SK-N-SH (cell line): ENCODE data around the gene PRKCH. TPM values are rescaled to one million over a fixed set of nuclear protein-coding genes. Genes with fewer than 3 reads are reported as not detected.

ENCODE experiments used
- CTCF ChIA-PET: fragments of 300-600, 350-600 bp; formaldehyde crosslinking; extraction: SDS; loops from one replicate; lab custom pipeline; 2021; lab: Yijun Ruan, JAX
- POLR2A ChIA-PET: fragments of 350-600 bp; sonication (Branson Sonifier 250); formaldehyde crosslinking; extraction: SDS; loops from one replicate; lab custom pipeline; 2020; ENCODE audit warnings: antibody characterized with exemption, inconsistent platforms; lab: Yijun Ruan, JAX
- DNase-seq: peaks from one replicate; pipeline ENCODE4 v3.0.0; 2012
- H2AFZ ChIP-seq: fragments of 200-600 bp; sonication (generic); 2 replicates; pipeline ENCODE4 v1.8.1; 2016; ENCODE audit warnings: antibody characterized with exemption, mild to moderate bottlenecking, low read depth
- H3F3A ChIP-seq: fragments of 200-600 bp; sonication (generic); replicated peaks from 2 replicates; pipeline ENCODE3; 2016; ENCODE audit warnings: antibody characterized with exemption, mild to moderate bottlenecking; ENCODE audit not compliant: insufficient read depth
- H3K27ac ChIP-seq, 2 experiments: fragments of 200-500 bp in 1 of 2; fragments of 200-600 bp in 1 of 2; sonication (Bioruptor generic) in 1 of 2; sonication (generic), shearing (Covaris generic) in 1 of 2; 2 replicates each; pipeline versions ENCODE4 v1.5.1 to v1.6.1; 2014 to 2016; ENCODE audit warnings: low read depth in 2 of 2, inconsistent platforms in 1 of 2, low read length in 1 of 2, mild to moderate bottlenecking in 1 of 2, mixed read lengths in 1 of 2
- H3K27me3 ChIP-seq: fragments of 200-600 bp; sonication (generic), shearing (Covaris generic); 2 replicates; pipeline ENCODE4 v1.6.1; 2016; ENCODE audit warnings: mixed run types; ENCODE audit not compliant: insufficient read depth
- H3K36me3 ChIP-seq, 2 experiments: fragments of 200-500 bp in 1 of 2; fragments of 200-600 bp in 1 of 2; sonication (Bioruptor generic) in 1 of 2; sonication (generic) in 1 of 2; replicated peaks in 1 of 2; 2 replicates each; pipeline versions ENCODE3 to v1.5.1; 2014 to 2016; ENCODE audit warnings: low read length in 1 of 2, mild to moderate bottlenecking in 1 of 2; ENCODE audit not compliant: insufficient read depth in 2 of 2, control insufficient read depth in 1 of 2
- H3K4me1 ChIP-seq, 2 experiments: fragments of 200-500 bp in 1 of 2; fragments of 200-600 bp in 1 of 2; sonication (Bioruptor generic) in 1 of 2; sonication (generic), shearing (Covaris generic) in 1 of 2; 2 replicates each; pipeline versions ENCODE4 v1.5.1 to v1.6.1; 2014 to 2016; ENCODE audit warnings: low read depth in 1 of 2, low read length in 1 of 2, mixed run types in 1 of 2; ENCODE audit not compliant: insufficient read depth in 2 of 2, control insufficient read depth in 1 of 2
- H3K4me2 ChIP-seq: fragments of 200-600 bp; sonication (generic), shearing (Covaris generic); 2 replicates; pipeline ENCODE4 v1.6.1; 2017; ENCODE audit warnings: mixed run types
- H3K4me3 ChIP-seq, 2 experiments: fragments of 200-500 bp in 1 of 2; fragments of 200-600 bp in 1 of 2; sonication (Bioruptor generic) in 1 of 2; sonication (generic), shearing (Covaris generic) in 1 of 2; 2 replicates each; pipeline versions ENCODE4 v1.5.1 to v1.8.1; 2014 to 2016; ENCODE audit warnings: low read depth in 2 of 2, inconsistent platforms in 1 of 2, low read length in 1 of 2, mild to moderate bottlenecking in 1 of 2, mixed read lengths in 1 of 2, moderate library complexity in 1 of 2
- H3K79me2 ChIP-seq: fragments of 200-600 bp; sonication (generic); 2 replicates; pipeline ENCODE4 v1.8.1; 2017; ENCODE audit warnings: mild to moderate bottlenecking; ENCODE audit not compliant: insufficient read depth
- H3K9ac ChIP-seq: fragments of 200-600 bp; sonication (generic); 2 replicates; pipeline ENCODE4 v1.6.1; 2017; ENCODE audit warnings: mixed run types
- H3K9me2 ChIP-seq: fragments of 200-600 bp; sonication (generic); 2 replicates; pipeline ENCODE4 v1.6.1; 2017; ENCODE audit warnings: mixed run types
- H3K9me3 ChIP-seq: fragments of 200-600 bp; sonication (generic); 2 replicates; pipeline ENCODE4 v1.6.1; 2017; ENCODE audit warnings: mixed run types, mild to moderate bottlenecking, moderate library complexity
- H4K20me1 ChIP-seq: fragments of 200-600 bp; sonication (generic); 2 replicates; pipeline ENCODE4 v1.6.1; 2017; ENCODE audit warnings: mild to moderate bottlenecking, mixed run types; ENCODE audit not compliant: insufficient read depth
- EZH2phosphoT487 ChIP-seq: fragments of 200-600 bp; sonication (generic); IDR thresholded peaks from 2 replicates; pipeline ENCODE4 v1.6.1; 2017; ENCODE audit warnings: low read depth, mixed run types, mild to moderate bottlenecking, antibody characterized with exemption, moderate library complexity, borderline replicate concordance
- FOSL2 ChIP-seq: IDR thresholded peaks from 2 replicates; pipeline ENCODE4 v1.4.0; 2012; ENCODE audit warnings: low read depth, mild to moderate bottlenecking, moderate library complexity, borderline replicate concordance
- FOXJ3 ChIP-seq: sonication (generic); formaldehyde crosslinking; IDR thresholded peaks from 2 replicates; pipeline ENCODE4 v1.5.1; 2020; ENCODE audit warnings: mild to moderate bottlenecking, missing genetic modification reagents
- FOXM1 ChIP-seq: IDR thresholded peaks from 2 replicates; pipeline ENCODE4 v1.4.0; 2012; ENCODE audit warnings: low read depth, mild to moderate bottlenecking
- IRF3 ChIP-seq: fragments of 150-350 bp; IDR thresholded peaks from 2 replicates; pipeline ENCODE4 v1.6.1; 2016; ENCODE audit warnings: mild to moderate bottlenecking, low read depth, low read length
- MAX ChIP-seq: IDR thresholded peaks from 2 replicates; pipeline ENCODE4 v1.4.0; 2012; ENCODE audit warnings: low read depth
- NFIC ChIP-seq: IDR thresholded peaks from 2 replicates; pipeline ENCODE4 v1.4.0; 2012; ENCODE audit warnings: borderline replicate concordance
- NRF1 ChIP-seq: IDR thresholded peaks from 2 replicates; pipeline ENCODE4 v1.6.1; 2012; ENCODE audit warnings: low read depth, mild to moderate bottlenecking, low read length
- PBX3 ChIP-seq: IDR thresholded peaks from 2 replicates; pipeline ENCODE4; 2012
- POLR2AphosphoS5 ChIP-seq: IDR thresholded peaks from 2 replicates; pipeline ENCODE4 v1.6.1; 2012; ENCODE audit warnings: low read depth, low read length
- RAD21 ChIP-seq: IDR thresholded peaks from 2 replicates; pipeline ENCODE4 v1.6.1; 2012; ENCODE audit warnings: mild to moderate bottlenecking, low read length
- TAF1 ChIP-seq: IDR thresholded peaks from 2 replicates; pipeline ENCODE4 v1.6.1; 2012; ENCODE audit warnings: low read depth, mild to moderate bottlenecking, low read length, moderate library complexity, borderline replicate concordance
- TCF12 ChIP-seq: IDR thresholded peaks from 2 replicates; pipeline ENCODE4 v1.4.0; 2012
- TEAD4 ChIP-seq: IDR thresholded peaks from 2 replicates; pipeline ENCODE4 v1.4.0; 2012; ENCODE audit warnings: mild to moderate bottlenecking, borderline replicate concordance; ENCODE audit not compliant: insufficient read depth
- USF2 ChIP-seq: fragments of 150-350 bp; IDR thresholded peaks from 2 replicates; pipeline ENCODE4 v1.6.1; 2017; ENCODE audit warnings: antibody characterized with exemption, low read length, low read depth, borderline replicate concordance
- YY1 ChIP-seq: IDR thresholded peaks from 2 replicates; pipeline ENCODE4 v1.4.0; 2012; ENCODE audit warnings: low read depth, mild to moderate bottlenecking
- ZBTB33 ChIP-seq: IDR thresholded peaks from 2 replicates; pipeline ENCODE4 v1.4.0; 2012; ENCODE audit warnings: low read depth, borderline replicate concordance
- WGBS: methylation state at CpG from one replicate; pipeline ENCODE4 v1.1.6; 2017; ENCODE audit warnings: low lambda C conversion rate; 5-methylcytosine and 5-hydroxymethylcytosine counted together
- polyA plus RNA-seq, 3 experiments: library from polyadenylated mRNA; depleted of rRNA; stranded (reverse); fragments of >200 nt; gene quantifications; 2 replicates each; pipeline ENCODE4 v1.2.3, GENCODE V29; 2012

The PRKCH gene
- polyA plus RNA-seq, 1 of the 3 experiments (the other 2 are of a cell fraction), result 4.2 TPM

- no peak for TF ChIP-seq MAX
- TF ChIP-seq TAF1, result no peak
- TF ChIP-seq FOXJ3 (CRISPR knock-in tag), result no peak
- no peak for TF ChIP-seq NRF1
- TF ChIP-seq IRF3, result no peak
- TF ChIP-seq RAD21, result no peak
- TF ChIP-seq FOSL2, result no peak
- no peak for TF ChIP-seq ZBTB33
- TF ChIP-seq NFIC, result no peak
- TF ChIP-seq YY1, result no peak
These were observed 245.3 kb downstream of the PRKCH start (continued) for GRCh38 chr14:61566537-61567225.

- TF ChIP-seq POLR2AphosphoS5, result no peak
- no peak for TF ChIP-seq TEAD4
- TF ChIP-seq EZH2phosphoT487, result no peak
- TF ChIP-seq PBX3, result no peak
- TF ChIP-seq USF2, result no peak
- TF ChIP-seq TCF12, result no peak
- TF ChIP-seq FOXM1, result no peak
- WGBS, result 87% methylated on average over 13 of the region's 13 CpGs
- H3K4me2 ChIP-seq, result no peak overlapping the region
- no peak overlapping the region for H3K4me3 ChIP-seq
- H3K9me2 ChIP-seq, result no peaks in the 10 kb centered on the region
- peaks cover 39% of the 10 kb centered on the region for H3F3A ChIP-seq
- H3K4me1 ChIP-seq, result peaks cover 34 to 47% of the 10 kb centered on the region in 2 experiments
- H3K9ac ChIP-seq, result no peak overlapping the region
- CTCF ChIA-PET, result no interaction called here
- no peaks in the 10 kb centered on the region for H3K79me2 ChIP-seq
- no peaks in the 10 kb centered on the region for H3K36me3 ChIP-seq
- H2AFZ ChIP-seq, result no peak overlapping the region
- POLR2A ChIA-PET, result no interaction called here
- H3K9me3 ChIP-seq, result no peaks in the 10 kb centered on the region
- H3K27ac ChIP-seq, result no peak overlapping the region
- H4K20me1 ChIP-seq, result no peaks in the 10 kb centered on the region
- DNase-seq, result no peak
- H3K27me3 ChIP-seq, result no peaks in the 10 kb centered on the region
These were observed 246.6 kb downstream of the PRKCH start for GRCh38 chr14:61567838-61568571.
